Measurements from ENCODE around the gene TRIM8.
"Not testable (repeated sequence)": the region's sequence is repeated elsewhere in the genome, so short reads cannot be mapped to it uniquely, and the experiment has no call there.

TRIM8 gene

GRCh38 chr10:102691285-102692066 lies 47.2 kb downstream of the TRIM8 start:
- no peaks in the 10 kb centered on the region for H3K36me3 ChIP-seq (ENCODE audit: control insufficient read depth, insufficient read depth, low read length)
- TF ChIP-seq, protein P1, sequence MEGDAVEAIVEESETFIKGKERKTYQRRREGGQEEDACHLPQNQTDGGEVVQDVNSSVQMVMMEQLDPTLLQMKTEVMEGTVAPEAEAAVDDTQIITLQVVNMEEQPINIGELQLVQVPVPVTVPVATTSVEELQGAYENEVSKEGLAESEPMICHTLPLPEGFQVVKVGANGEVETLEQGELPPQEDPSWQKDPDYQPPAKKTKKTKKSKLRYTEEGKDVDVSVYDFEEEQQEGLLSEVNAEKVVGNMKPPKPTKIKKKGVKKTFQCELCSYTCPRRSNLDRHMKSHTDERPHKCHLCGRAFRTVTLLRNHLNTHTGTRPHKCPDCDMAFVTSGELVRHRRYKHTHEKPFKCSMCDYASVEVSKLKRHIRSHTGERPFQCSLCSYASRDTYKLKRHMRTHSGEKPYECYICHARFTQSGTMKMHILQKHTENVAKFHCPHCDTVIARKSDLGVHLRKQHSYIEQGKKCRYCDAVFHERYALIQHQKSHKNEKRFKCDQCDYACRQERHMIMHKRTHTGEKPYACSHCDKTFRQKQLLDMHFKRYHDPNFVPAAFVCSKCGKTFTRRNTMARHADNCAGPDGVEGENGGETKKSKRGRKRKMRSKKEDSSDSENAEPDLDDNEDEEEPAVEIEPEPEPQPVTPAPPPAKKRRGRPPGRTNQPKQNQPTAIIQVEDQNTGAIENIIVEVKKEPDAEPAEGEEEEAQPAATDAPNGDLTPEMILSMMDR (IDR thresholded peaks at IDR 0.05; ENCODE audit: insufficient read depth, low read length, poor library complexity, severe bottlenecking), result no peak
- no peak overlapping the region for H3K4me3 ChIP-seq (replicated peaks; ENCODE audit: low read depth, low read length)
- no peaks in the 10 kb centered on the region for H3K27me3 ChIP-seq (replicated peaks; ENCODE audit: control insufficient read depth, insufficient read depth, low read length)
- DNase-seq (ENCODE audit: extremely low read depth, insufficient read length), result no peak

- H3K36me3 ChIP-seq (ENCODE audit: control insufficient read depth, insufficient read depth, low read length); H3K4me3 ChIP-seq (replicated peaks; ENCODE audit: low read depth, low read length); H3K27me3 ChIP-seq (replicated peaks; ENCODE audit: control insufficient read depth, insufficient read depth, low read length); DNase-seq (ENCODE audit: extremely low read depth, insufficient read length): not testable (repeated sequence)
Observed at GRCh38 chr10:102695401-102695800, 51.1 kb downstream of the TRIM8 start.

DNA sequence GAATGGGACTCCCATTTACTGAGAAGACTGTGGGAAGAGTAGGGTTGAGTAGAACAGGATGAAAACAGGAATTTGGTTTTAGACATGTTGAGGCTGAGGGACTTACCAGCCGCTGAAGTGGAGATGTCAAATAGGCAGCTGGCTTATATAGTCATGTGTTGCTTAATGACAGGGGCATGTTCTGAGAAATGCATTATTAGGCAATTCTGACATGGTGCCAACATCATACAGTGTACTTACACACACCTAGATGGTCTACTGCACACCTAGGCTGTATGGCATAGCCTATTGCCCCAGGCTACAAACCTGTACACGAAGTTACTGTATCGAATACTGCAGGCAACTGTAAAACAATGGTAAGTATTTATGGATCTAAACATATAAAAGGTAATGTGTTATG lies 52.5 kb downstream of the TRIM8 start:
- H3K4me3 ChIP-seq (replicated peaks; ENCODE audit: low read depth, low read length), result no peak overlapping the region
- TF ChIP-seq, protein P1 (IDR thresholded peaks at IDR 0.05; ENCODE audit: insufficient read depth, low read length, poor library complexity, severe bottlenecking), result no peak
- no peaks in the 10 kb centered on the region for H3K27me3 ChIP-seq (replicated peaks; ENCODE audit: control insufficient read depth, insufficient read depth, low read length)
- DNase-seq (ENCODE audit: extremely low read depth, insufficient read length), result no peak
- peaks cover 4% of the 10 kb centered on the region; the same call in 1 of the 2 replicates for H3K36me3 ChIP-seq (ENCODE audit: control insufficient read depth, insufficient read depth, low read length)

DNA sequence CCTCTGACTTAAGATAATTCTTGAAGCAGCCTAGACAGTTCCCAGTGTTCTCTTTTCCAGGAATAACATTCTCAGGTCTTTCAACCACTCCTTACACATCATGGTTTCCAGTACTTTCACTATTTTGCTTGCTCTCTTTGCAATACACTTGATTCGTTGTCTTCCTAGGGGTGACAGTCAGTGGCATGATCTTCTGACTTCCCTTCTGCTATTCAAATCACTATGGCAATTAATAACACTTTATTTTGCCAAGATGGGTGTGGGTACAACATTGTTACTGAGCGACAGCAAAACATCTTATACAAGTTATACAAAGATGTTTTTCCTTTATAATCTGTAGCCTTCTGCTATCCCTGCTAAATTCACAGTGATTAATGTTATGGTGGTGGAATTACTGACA lies 54.6 kb downstream of the TRIM8 start:
- no peak for DNase-seq (ENCODE audit: extremely low read depth, insufficient read length)
- TF ChIP-seq, protein P1 (IDR thresholded peaks at IDR 0.05; ENCODE audit: insufficient read depth, low read length, poor library complexity, severe bottlenecking), result no peak
- Histone ChIP-seq H3K4me3 (replicated peaks; ENCODE audit: low read depth, low read length) (no peak overlapping the region), H3K27me3 (replicated peaks; ENCODE audit: control insufficient read depth, insufficient read depth, low read length) (no peaks in the 10 kb centered on the region), H3K36me3 (ENCODE audit: control insufficient read depth, insufficient read depth, low read length) (peaks cover 4% of the 10 kb centered on the region; the same call in 1 of the 2 replicates)

GRCh38 chr10:102701272-102701671 lies 57.0 kb downstream of the TRIM8 start:
- Histone ChIP-seq H3K4me3 (replicated peaks; ENCODE audit: low read depth, low read length) (no peak overlapping the region), H3K27me3 (replicated peaks; ENCODE audit: control insufficient read depth, insufficient read depth, low read length) (no peaks in the 10 kb centered on the region), H3K36me3 (ENCODE audit: control insufficient read depth, insufficient read depth, low read length) (peaks cover 4% of the 10 kb centered on the region; the same call in 1 of the 2 replicates)
- TF ChIP-seq, protein P1 (IDR thresholded peaks at IDR 0.05; ENCODE audit: insufficient read depth, low read length, poor library complexity, severe bottlenecking), result no peak
- DNase-seq (ENCODE audit: extremely low read depth, insufficient read length), result no peak

GRCh38 chr10:102701796-102702195 lies 57.5 kb downstream of the TRIM8 start:
- Histone ChIP-seq H3K36me3 (ENCODE audit: control insufficient read depth, insufficient read depth, low read length) (peaks cover 4% of the 10 kb centered on the region; the same call in 1 of the 2 replicates), H3K27me3 (replicated peaks; ENCODE audit: control insufficient read depth, insufficient read depth, low read length) (no peaks in the 10 kb centered on the region), H3K4me3 (replicated peaks; ENCODE audit: low read depth, low read length) (no peak overlapping the region)
- TF ChIP-seq, protein P1 (IDR thresholded peaks at IDR 0.05; ENCODE audit: insufficient read depth, low read length, poor library complexity, severe bottlenecking), result no peak
- no peak for DNase-seq (ENCODE audit: extremely low read depth, insufficient read length)
